ACC112 (cell line): ENCODE data around the gene NAALADL2.
"Not testable (repeated sequence)": the region's sequence is repeated elsewhere in the genome, so short reads cannot be mapped to it uniquely, and the experiment has no call there.

Experiments used
- H2AFZ ChIP-seq: fragments of 200-600 bp; sonication (generic); one replicate; pipeline ENCODE4 v1.6.0; 2017; ENCODE audit warnings: antibody characterized with exemption, low read length; ENCODE audit not compliant: unreplicated experiment
- H3K27ac ChIP-seq: fragments of 200-600 bp; sonication (generic); 2 replicates; pipeline ENCODE4 v1.5.1; 2014; ENCODE audit warnings: low read depth, mild to moderate bottlenecking, antibody characterized with exemption, low read length, moderate library complexity
- H3K27me3 ChIP-seq: fragments of 200-600 bp; sonication (generic); 2 replicates; pipeline ENCODE4 v1.6.1; 2014; ENCODE audit warnings: mild to moderate bottlenecking, antibody characterized with exemption, low read length, moderate library complexity, mixed read lengths; ENCODE audit not compliant: insufficient read depth
- H3K36me3 ChIP-seq: fragments of 200-600 bp; sonication (generic); 2 replicates; pipeline ENCODE4 v1.6.1; 2016; ENCODE audit warnings: mild to moderate bottlenecking, antibody characterized with exemption, low read length, moderate library complexity, mixed read lengths; ENCODE audit not compliant: insufficient read depth
- H3K4me1 ChIP-seq: fragments of 200-600 bp; sonication (generic); one replicate; pipeline ENCODE4 v1.6.1; 2016; ENCODE audit warnings: low read length, mixed read lengths; ENCODE audit not compliant: insufficient read depth, unreplicated experiment, control insufficient read depth
- H3K4me3 ChIP-seq: fragments of 200-600 bp; sonication (generic); 2 replicates; pipeline ENCODE4 v1.5.1; 2014; ENCODE audit warnings: mild to moderate bottlenecking, low read depth, low read length
- H3K79me2 ChIP-seq: fragments of 200-600 bp; sonication (generic); one replicate; pipeline ENCODE4 v1.6.0; 2016; ENCODE audit warnings: low read length; ENCODE audit not compliant: control insufficient read depth, unreplicated experiment, insufficient read depth

Gene NAALADL2

DNA sequence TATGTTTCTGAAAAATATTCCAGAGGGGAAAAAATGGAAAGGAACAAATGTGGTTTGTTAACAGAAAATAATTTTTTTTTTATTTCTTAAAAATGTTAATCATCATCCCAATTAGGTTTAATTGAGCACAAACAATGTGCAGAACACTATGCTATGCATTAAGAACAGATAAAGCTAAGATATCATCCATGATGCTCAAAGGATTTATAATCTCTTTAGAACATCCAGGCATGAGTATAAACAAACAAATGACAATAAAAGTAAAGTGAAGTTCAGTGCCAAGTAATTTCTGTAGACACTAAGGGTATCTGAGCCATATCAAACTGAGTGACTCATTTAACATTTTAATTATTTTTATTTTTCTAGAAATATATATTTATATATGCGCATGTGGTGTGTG lies 732.2 kb downstream of the NAALADL2 start:
- H2AFZ ChIP-seq: no peak overlapping the region
- H3K36me3 ChIP-seq: no peaks in the 10 kb centered on the region
- no peaks in the 10 kb centered on the region for H3K27me3 ChIP-seq
- H3K4me3 ChIP-seq: no peak overlapping the region
- H3K4me1 ChIP-seq: peaks cover under 1% of the 10 kb centered on the region
- no peak overlapping the region for H3K27ac ChIP-seq
- no peaks in the 10 kb centered on the region for H3K79me2 ChIP-seq

DNA sequence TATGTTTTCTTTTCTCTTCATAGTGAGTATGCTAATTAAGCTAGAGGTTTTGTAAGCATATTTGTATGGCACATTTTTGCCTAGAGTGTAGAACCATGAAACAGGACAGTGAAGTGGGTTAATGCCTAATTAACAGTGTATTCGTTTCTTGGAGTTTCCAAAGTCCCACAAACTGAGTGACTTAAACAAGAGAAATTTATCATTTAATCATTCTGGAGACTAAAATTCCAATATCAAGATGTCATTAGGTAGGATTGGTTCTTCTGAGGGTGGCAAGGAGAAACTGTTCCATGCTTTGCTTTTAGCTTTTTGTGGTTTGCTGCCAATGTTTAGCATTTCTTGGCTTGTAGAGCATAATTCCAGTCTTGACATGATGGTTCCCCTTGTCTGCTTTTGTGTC lies 734.2 kb downstream of the NAALADL2 start:
- H3K36me3 ChIP-seq: no peaks in the 10 kb centered on the region
- no peak overlapping the region for H2AFZ ChIP-seq
- H3K79me2 ChIP-seq: no peaks in the 10 kb centered on the region
- H3K4me3 ChIP-seq: no peak overlapping the region
- no peak overlapping the region for H3K27ac ChIP-seq
- H3K4me1 ChIP-seq: no peaks in the 10 kb centered on the region
- no peaks in the 10 kb centered on the region for H3K27me3 ChIP-seq

DNA sequence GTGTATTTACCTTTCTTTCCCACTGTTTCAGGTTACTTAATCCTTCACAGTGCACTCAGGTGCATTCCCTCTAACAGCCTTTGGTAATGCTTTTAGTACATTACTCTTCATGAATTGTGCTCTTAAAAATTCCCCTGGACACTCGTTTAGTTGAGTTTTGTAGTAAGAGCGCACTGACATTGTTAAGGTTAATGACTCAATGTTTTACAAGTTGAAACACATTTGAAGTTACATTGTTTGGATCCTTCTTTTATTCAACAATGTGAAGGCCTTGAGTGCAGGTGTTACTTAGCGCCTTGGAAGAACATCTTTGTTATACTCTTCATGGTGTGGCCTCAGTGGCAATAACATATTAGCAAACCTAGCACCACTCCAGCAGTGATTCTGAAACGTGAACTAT lies 739.6 kb downstream of the NAALADL2 start:
- Histone ChIP-seq H3K4me1 (peaks cover 7% of the 10 kb centered on the region), H3K79me2 (no peaks in the 10 kb centered on the region), H3K27ac (no peak overlapping the region), H3K4me3 (no peak overlapping the region), H3K27me3 (no peaks in the 10 kb centered on the region), H2AFZ (no peak overlapping the region), H3K36me3 (no peaks in the 10 kb centered on the region)

DNA sequence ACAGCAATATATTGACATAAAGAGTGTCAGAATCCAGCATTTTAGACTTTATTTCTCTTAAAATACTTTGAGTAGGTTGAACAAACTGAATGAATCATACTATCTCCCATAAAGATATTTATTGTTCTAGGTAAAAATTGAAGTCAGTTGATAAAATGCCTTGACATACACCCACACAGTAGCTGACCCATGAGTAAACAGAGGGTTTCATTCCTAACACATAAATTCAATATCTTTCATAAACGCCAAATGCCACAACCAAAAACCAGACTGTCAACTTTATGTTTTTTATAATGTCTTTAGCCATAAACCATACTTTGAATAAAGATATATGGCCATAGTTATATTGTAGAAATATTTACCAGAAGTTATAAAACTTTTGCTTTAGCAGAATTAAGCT lies 742.4 kb downstream of the NAALADL2 start:
- peaks cover 7% of the 10 kb centered on the region for H3K4me1 ChIP-seq
- H3K4me3 ChIP-seq: no peak overlapping the region
- H3K36me3 ChIP-seq: no peaks in the 10 kb centered on the region
- H3K27ac ChIP-seq: no peak overlapping the region
- no peaks in the 10 kb centered on the region for H3K27me3 ChIP-seq
- no peaks in the 10 kb centered on the region for H3K79me2 ChIP-seq
- no peak overlapping the region for H2AFZ ChIP-seq

DNA sequence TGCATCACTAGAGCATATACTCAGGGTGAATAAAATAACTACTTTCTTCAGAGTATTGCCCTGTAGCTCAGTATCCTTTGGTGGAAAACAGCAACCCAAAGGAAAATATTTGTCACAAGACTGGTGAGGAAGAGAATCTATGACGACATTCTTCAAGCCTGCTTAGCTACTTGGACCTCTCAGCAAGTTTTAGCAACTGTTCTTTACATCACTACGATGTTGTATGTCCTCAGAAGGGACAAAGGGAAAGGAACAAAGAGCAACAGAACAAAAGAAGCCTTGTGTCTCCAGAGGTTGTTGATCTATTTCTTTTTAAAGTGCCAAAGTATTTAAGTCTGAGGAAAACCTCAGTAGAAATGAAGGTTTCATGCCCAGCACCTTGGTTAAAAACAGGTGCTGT lies 746.7 kb downstream of the NAALADL2 start:
- no peaks in the 10 kb centered on the region for H3K36me3 ChIP-seq
- no peaks in the 10 kb centered on the region for H3K27me3 ChIP-seq
- peaks cover 7% of the 10 kb centered on the region for H3K4me1 ChIP-seq
- H2AFZ ChIP-seq: no peak overlapping the region
- no peak overlapping the region for H3K27ac ChIP-seq
- no peaks in the 10 kb centered on the region for H3K79me2 ChIP-seq
- H3K4me3 ChIP-seq: no peak overlapping the region

DNA sequence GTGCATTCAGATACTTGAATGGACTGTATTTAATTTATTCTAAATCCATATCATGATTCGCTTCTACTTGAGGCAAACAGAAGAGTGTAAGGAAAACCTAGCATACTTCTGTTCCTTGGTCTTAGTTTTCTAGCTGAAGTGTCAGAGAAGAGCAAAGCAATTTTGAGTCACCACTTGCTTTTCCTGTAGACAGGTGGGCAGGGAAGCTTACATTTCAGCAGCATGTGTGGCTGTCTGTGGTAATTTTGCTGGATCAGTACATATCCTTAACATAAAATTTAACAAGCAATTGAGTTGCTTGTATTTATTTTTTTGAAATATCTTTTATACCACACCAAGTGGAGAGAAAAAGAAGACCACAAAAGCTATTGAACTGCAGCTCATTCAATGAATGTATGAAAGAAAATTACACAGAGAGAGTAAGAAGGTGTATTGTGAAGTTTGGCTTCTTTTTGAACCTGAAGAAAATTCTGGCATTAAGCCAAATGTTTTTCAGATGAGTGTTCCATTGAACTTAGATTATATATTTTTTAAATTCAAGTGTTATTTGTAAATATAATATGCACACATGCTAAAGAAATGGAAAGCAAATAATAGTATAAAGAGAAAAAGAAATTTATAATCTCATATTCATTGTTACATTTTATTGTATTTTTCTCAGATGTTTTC lies 747.6 kb downstream of the NAALADL2 start:
- no peak overlapping the region for H3K27ac ChIP-seq
- H3K79me2 ChIP-seq: no peaks in the 10 kb centered on the region
- no peak overlapping the region for H2AFZ ChIP-seq

DNA sequence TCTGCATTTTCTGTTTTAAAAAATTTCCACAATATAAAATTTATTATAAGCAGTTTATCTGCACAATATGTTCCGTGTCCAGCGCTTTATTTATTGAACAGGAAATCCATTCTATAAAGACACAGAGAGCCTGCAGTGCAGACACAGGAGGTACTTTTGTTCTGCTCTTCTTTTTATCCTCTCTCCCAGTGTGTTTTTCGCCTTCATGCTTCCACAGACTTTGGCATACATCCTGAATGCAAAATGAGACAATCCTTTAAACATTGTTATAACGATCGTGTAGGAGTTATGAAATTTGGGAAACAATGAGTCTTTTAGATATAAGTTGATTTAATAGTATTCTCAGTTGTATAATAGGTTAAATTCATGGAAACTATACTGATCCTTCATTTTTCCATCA lies 749.2 kb downstream of the NAALADL2 start:
- Histone ChIP-seq H3K27ac (no peak overlapping the region), H3K27me3 (no peaks in the 10 kb centered on the region), H3K36me3 (no peaks in the 10 kb centered on the region), H2AFZ (no peak overlapping the region), H3K4me3 (no peak overlapping the region), H3K4me1 (no peaks in the 10 kb centered on the region), H3K79me2 (no peaks in the 10 kb centered on the region)

More for the DNA sequence above, 747.6 kb downstream of the NAALADL2 start:
- H3K36me3 ChIP-seq: no peaks in the 10 kb centered on the region
- peaks cover 1% of the 10 kb centered on the region for H3K4me1 ChIP-seq
- no peaks in the 10 kb centered on the region for H3K27me3 ChIP-seq
- H3K4me3 ChIP-seq: no peak overlapping the region

DNA sequence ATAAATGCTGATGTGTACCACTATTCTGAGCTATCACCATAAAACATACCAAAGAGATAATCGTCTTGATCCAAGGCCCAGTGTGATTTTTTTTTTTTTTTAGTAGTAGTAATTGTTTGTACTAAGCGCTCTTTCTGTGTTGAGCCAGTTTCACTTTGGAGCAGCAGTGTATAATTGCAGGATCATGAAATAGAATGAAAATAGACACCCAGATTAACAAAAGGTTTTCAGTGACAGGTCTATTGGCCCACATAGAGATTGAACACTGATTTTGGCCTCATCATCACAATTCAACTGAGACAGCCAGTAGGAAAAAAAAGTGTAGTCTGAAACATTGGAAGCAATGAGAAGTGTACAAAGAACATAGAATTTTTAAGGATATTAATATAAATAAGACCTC lies 749.8 kb downstream of the NAALADL2 start:
- no peaks in the 10 kb centered on the region for H3K4me1 ChIP-seq
- no peak overlapping the region for H3K4me3 ChIP-seq
- H3K27me3 ChIP-seq: no peaks in the 10 kb centered on the region
- H3K36me3 ChIP-seq: no peaks in the 10 kb centered on the region
- no peak overlapping the region for H3K27ac ChIP-seq
- H3K79me2 ChIP-seq: no peaks in the 10 kb centered on the region
- no peak overlapping the region for H2AFZ ChIP-seq

DNA sequence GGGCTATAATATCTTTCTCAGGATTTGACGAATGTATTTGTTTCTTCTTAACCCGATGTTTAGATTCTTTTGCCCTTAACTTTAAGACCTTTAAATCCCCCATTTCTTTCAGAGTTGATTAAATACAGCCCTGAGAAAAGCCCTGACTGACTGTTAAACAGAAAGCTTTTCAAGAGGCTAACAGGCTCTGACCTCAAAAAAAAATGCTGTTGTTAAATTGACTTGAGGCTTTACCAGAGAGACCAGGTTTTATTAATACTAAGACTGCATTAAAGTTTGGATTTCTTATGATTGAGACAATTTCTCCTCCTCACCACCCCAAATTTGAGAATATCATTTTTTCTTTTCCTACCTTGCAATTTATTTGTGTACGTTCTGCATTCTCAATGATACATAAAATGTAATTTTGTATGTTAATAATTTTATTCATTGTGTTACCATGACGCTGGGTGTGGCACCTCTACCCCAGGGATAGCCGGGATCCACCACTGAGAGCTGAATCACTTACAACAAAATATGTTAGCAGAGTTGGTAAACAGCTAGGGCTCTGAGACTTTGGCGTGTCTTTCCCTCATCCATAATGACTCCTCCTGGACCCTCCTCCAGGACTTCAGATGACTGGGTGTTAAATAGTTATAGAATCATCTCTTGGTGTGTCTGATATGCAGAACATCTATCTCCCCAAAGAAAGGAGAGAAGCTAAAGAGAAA lies 753.5 kb downstream of the NAALADL2 start:
- Histone ChIP-seq H3K27ac (no peak overlapping the region), H3K79me2 (no peaks in the 10 kb centered on the region)

DNA sequence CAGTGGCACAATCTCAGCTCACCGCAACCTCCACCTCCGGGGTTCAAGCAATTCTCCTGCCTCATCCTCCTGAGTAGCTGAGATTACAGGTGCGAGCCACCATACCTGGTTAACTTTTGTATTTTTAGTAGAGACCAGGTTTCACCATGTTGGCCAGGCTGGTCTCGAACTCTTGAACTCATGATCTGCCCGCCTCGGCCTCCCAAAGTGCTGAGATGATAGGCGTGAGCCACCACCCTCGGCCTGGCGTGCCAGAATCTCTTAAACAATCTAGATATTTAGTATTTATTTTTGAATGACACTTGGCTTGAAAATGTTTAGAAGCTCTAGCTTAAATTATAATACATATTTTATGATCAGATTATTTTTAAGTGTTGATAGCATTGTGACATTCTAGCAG lies 755.0 kb downstream of the NAALADL2 start:
- H3K27ac ChIP-seq, H3K4me1 ChIP-seq, H3K79me2 ChIP-seq, H2AFZ ChIP-seq, H3K36me3 ChIP-seq, H3K27me3 ChIP-seq, H3K4me3 ChIP-seq: not testable (repeated sequence)

More for the DNA sequence above, 753.5 kb downstream of the NAALADL2 start:
- Histone ChIP-seq H3K27me3 (no peaks in the 10 kb centered on the region), H2AFZ (peak overlapping the region; percentile 32), H3K4me3 (no peak overlapping the region), H3K4me1 (no peaks in the 10 kb centered on the region), H3K36me3 (no peaks in the 10 kb centered on the region)

DNA sequence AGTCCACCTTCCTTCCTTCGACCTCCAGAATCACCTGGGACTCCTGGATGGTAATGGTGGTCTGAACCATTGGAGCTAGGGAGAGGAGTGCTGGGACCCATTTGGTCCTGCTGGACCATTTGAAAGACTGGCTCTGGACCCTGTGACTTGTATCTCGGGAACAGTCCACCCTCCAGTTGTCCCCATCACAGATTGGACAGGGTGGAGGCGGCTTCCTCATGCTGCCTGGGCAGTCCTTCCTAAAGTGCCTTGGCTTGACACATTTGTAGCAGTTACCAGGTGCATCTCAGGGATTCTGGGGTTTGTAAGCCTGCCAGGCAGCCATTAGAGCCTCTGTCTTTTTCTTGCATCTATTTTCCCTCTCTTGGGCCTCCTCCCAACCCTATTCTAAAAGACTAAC lies 758.1 kb downstream of the NAALADL2 start:
- H3K27me3 ChIP-seq: no peaks in the 10 kb centered on the region
- H3K4me3 ChIP-seq: no peak overlapping the region
- H3K36me3 ChIP-seq: no peaks in the 10 kb centered on the region
- no peak overlapping the region for H3K27ac ChIP-seq
- no peak overlapping the region for H2AFZ ChIP-seq
- H3K4me1 ChIP-seq: no peaks in the 10 kb centered on the region
- H3K79me2 ChIP-seq: no peaks in the 10 kb centered on the region
